Measurements from ENCODE around the gene ADGRL3. TPM values are rescaled to one million over a fixed set of nuclear protein-coding genes. Genes with fewer than 3 reads are reported as not detected.

ADGRL3 gene
- total and polyA plus RNA-seq, 4 donors: 0.39 to 59.9 (median 2.9) TPM

- no peak overlapping the region for H3K27ac ChIP-seq (ENCODE audit: low read depth in 1 of 2, low read length in 1 of 2)
- H3K4me1 ChIP-seq (ENCODE audit: control insufficient read depth in 5 of 5, insufficient read depth in 5 of 5, low read length in 5 of 5): no peaks in the 10 kb centered on the region
- H3K9ac ChIP-seq (ENCODE audit: insufficient read depth in 1 of 2, low read length in 2 of 2): no peak overlapping the region
- no peak for DNase-seq
- ATAC-seq (ENCODE audit: insufficient read depth, low FRiP score): no peak
- H3K27me3 ChIP-seq (ENCODE audit: control insufficient read depth in 3 of 3, insufficient read depth in 3 of 3, low read length in 2 of 3): peaks cover 0 to 5% (median 0%) of the 10 kb centered on the region in 3 donors
- H3K4me3 ChIP-seq: no peak overlapping the region
- TF ChIP-seq, protein P1, sequence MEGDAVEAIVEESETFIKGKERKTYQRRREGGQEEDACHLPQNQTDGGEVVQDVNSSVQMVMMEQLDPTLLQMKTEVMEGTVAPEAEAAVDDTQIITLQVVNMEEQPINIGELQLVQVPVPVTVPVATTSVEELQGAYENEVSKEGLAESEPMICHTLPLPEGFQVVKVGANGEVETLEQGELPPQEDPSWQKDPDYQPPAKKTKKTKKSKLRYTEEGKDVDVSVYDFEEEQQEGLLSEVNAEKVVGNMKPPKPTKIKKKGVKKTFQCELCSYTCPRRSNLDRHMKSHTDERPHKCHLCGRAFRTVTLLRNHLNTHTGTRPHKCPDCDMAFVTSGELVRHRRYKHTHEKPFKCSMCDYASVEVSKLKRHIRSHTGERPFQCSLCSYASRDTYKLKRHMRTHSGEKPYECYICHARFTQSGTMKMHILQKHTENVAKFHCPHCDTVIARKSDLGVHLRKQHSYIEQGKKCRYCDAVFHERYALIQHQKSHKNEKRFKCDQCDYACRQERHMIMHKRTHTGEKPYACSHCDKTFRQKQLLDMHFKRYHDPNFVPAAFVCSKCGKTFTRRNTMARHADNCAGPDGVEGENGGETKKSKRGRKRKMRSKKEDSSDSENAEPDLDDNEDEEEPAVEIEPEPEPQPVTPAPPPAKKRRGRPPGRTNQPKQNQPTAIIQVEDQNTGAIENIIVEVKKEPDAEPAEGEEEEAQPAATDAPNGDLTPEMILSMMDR (IDR thresholded peaks at IDR 0.05; ENCODE audit: control extremely low read depth, extremely low read depth): no peak
- WGBS, 2 donors: 95% methylated on average over 4 of the region's 4 CpGs
- no peaks in the 10 kb centered on the region for H3K36me3 ChIP-seq (ENCODE audit: control insufficient read depth in 4 of 4, insufficient read depth in 4 of 4, low read length in 4 of 4)
- no peaks in the 10 kb centered on the region for H3K9me3 ChIP-seq (ENCODE audit: control insufficient read depth in 4 of 4, insufficient read depth in 3 of 4, low read length in 3 of 4)
Observed at GRCh38 chr4:61193863-61194262, 6.3 kb upstream of the ADGRL3 start.

DNA sequence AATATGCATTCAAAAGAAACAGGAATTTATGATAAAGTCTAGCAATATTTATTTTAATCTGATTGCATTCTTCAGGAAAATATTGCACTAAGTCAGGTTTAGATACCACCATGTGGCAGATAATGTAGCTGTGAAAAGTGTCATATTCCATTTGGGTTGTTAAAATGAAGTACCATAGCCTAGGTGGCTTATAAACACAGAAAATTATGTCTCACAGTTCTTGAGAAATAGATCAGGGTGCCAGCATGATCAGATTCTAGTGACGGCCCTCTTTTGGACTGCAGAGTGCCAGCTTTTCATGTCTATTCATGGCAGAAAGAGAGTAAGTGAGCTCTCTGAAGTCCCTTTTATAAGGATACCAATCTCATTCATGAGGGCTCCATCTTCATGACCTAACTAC is 5.6 kb upstream of the ADGRL3 start:
- H3K36me3 ChIP-seq (ENCODE audit: control insufficient read depth in 4 of 4, insufficient read depth in 4 of 4, low read length in 4 of 4): no peaks in the 10 kb centered on the region
- no peak overlapping the region for H3K9ac ChIP-seq (ENCODE audit: insufficient read depth in 1 of 2, low read length in 2 of 2)
- DNase-seq (no peak), ATAC-seq (ENCODE audit: insufficient read depth, low FRiP score) (no peak)
- H3K4me3 ChIP-seq: no peak overlapping the region
- TF ChIP-seq, protein P1 (IDR thresholded peaks at IDR 0.05; ENCODE audit: control extremely low read depth, extremely low read depth): no peak
- WGBS, 2 donors: 95 to 97% methylated on average over 1 of the region's 1 CpG
- H3K27ac ChIP-seq (ENCODE audit: low read depth in 1 of 2, low read length in 1 of 2): no peak overlapping the region
- H3K27me3 ChIP-seq (ENCODE audit: control insufficient read depth in 3 of 3, insufficient read depth in 3 of 3, low read length in 2 of 3): peaks cover 0 to 5% (median 0%) of the 10 kb centered on the region in 3 donors
- H3K4me1 ChIP-seq (ENCODE audit: control insufficient read depth in 5 of 5, insufficient read depth in 5 of 5, low read length in 5 of 5): no peaks in the 10 kb centered on the region
- H3K9me3 ChIP-seq (ENCODE audit: control insufficient read depth in 4 of 4, insufficient read depth in 3 of 4, low read length in 3 of 4): no peaks in the 10 kb centered on the region

DNA sequence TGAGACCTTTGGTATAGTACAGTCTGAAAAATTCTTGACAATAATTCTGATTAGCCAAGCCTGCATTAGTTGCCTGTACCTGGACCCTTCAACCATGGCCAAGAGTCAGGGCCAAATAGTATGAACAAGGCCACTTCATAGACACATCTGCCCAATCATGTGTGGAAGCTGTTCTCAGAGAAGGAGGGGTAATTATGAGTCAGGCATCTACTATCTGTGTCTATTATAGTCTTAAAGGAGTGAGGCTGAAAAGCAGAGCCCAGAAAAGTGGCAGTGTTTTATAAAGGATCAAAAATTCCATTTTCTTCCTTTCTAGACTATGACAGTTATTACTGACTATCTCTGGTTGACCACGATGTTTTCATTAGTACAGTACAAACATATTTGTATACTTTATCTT is 5.0 kb upstream of the ADGRL3 start:
- no peak overlapping the region for H3K4me3 ChIP-seq
- TF ChIP-seq, protein P1 (IDR thresholded peaks at IDR 0.05; ENCODE audit: control extremely low read depth, extremely low read depth): no peak

DNA sequence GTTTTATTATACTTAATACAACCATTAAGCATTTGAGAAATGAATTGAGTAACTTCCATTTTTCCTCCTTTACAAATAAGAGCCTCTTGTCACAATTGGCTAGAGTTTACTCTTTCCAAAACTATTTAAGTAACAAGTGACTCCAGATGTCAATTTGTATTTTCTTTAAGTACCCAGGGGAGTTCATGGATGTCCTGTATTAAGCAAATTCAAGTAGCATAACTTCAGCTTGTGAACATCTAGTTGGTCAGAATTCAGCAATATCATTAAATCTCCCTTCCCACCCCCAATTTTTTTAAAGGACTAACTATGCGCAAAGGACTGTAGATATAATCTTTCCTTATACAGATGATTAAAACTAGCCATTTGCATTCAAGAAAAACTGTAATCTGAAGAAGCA is 1.4 kb upstream of the ADGRL3 start:
- Histone ChIP-seq H3K9me3 (ENCODE audit: control insufficient read depth in 4 of 4, insufficient read depth in 3 of 4, low read length in 3 of 4) (peaks cover 0 to 2% (median 0%) of the 10 kb centered on the region in 4 donors), H3K4me3 (no peak overlapping the region), H3K9ac (ENCODE audit: insufficient read depth in 1 of 2, low read length in 2 of 2) (no peak overlapping the region), H3K27ac (ENCODE audit: low read depth in 1 of 2, low read length in 1 of 2) (no peak overlapping the region), H3K36me3 (ENCODE audit: control insufficient read depth in 4 of 4, insufficient read depth in 4 of 4, low read length in 4 of 4) (no peaks in the 10 kb centered on the region), H3K4me1 (ENCODE audit: control insufficient read depth in 5 of 5, insufficient read depth in 5 of 5, low read length in 5 of 5) (peaks cover 0 to 14% (median 5%) of the 10 kb centered on the region in 5 donors), H3K27me3 (ENCODE audit: control insufficient read depth in 3 of 3, insufficient read depth in 3 of 3, low read length in 2 of 3) (peaks cover 0 to 11% (median 9%) of the 10 kb centered on the region in 3 donors)
- DNase-seq (no peak), ATAC-seq (ENCODE audit: insufficient read depth, low FRiP score) (no peak)
- TF ChIP-seq, protein P1 (IDR thresholded peaks at IDR 0.05; ENCODE audit: control extremely low read depth, extremely low read depth): no peak
- WGBS, 2 donors: 97 to 98% methylated on average over 1 of the region's 1 CpG

More for the DNA sequence above, 5.0 kb upstream of the ADGRL3 start:
- no peaks in the 10 kb centered on the region for H3K36me3 ChIP-seq (ENCODE audit: control insufficient read depth in 4 of 4, insufficient read depth in 4 of 4, low read length in 4 of 4)
- no peak overlapping the region for H3K27ac ChIP-seq (ENCODE audit: low read depth in 1 of 2, low read length in 1 of 2)
- ATAC-seq (ENCODE audit: insufficient read depth, low FRiP score): no peak
- no peak for DNase-seq
- peaks cover 0 to 5% (median 2%) of the 10 kb centered on the region in 3 donors for H3K27me3 ChIP-seq (ENCODE audit: control insufficient read depth in 3 of 3, insufficient read depth in 3 of 3, low read length in 2 of 3)
- H3K4me1 ChIP-seq (ENCODE audit: control insufficient read depth in 5 of 5, insufficient read depth in 5 of 5, low read length in 5 of 5): peaks cover 0 to 3% (median 0%) of the 10 kb centered on the region in 5 donors
- no peak overlapping the region for H3K9ac ChIP-seq (ENCODE audit: insufficient read depth in 1 of 2, low read length in 2 of 2)
- no peaks in the 10 kb centered on the region for H3K9me3 ChIP-seq (ENCODE audit: control insufficient read depth in 4 of 4, insufficient read depth in 3 of 4, low read length in 3 of 4)
- 83 to 85% methylated on average over 1 of the region's 1 CpG for WGBS, 2 donors
